Skeletal muscle tissue (tissue), 4 donors: Measurements from ENCODE around the gene CASQ1. TPM values are rescaled to one million over a fixed set of nuclear protein-coding genes. Genes with fewer than 3 reads are reported as not detected.

Experiments used
- H3K27ac ChIP-seq: one replicate; pipeline ENCODE4 v1.7.0; 2013; ENCODE audit warnings: mild to moderate bottlenecking, low read depth, low read length, inconsistent platforms
- H3K27me3 ChIP-seq, 3 donors: one replicate each; pipeline ENCODE4 v1.7.0; 2013; ENCODE audit warnings: low read length in 3 of 3; ENCODE audit not compliant: control insufficient read depth in 3 of 3, insufficient read depth in 3 of 3
- H3K36me3 ChIP-seq, 3 donors: one replicate each; pipeline ENCODE4 v1.7.0; 2013; ENCODE audit warnings: low read length in 3 of 3; ENCODE audit not compliant: control insufficient read depth in 3 of 3, insufficient read depth in 3 of 3
- H3K4me1 ChIP-seq, 3 donors: one replicate each; pipeline ENCODE4 v1.7.0; 2013; ENCODE audit warnings: low read length in 3 of 3, mild to moderate bottlenecking in 3 of 3; ENCODE audit not compliant: control insufficient read depth in 3 of 3, insufficient read depth in 3 of 3
- H3K4me3 ChIP-seq, 3 donors: one replicate each; pipeline ENCODE4 v1.7.0; 2013; ENCODE audit warnings: low read length in 3 of 3
- H3K9ac ChIP-seq, 3 donors: one replicate each; pipeline ENCODE4 v1.7.0; 2013; ENCODE audit warnings: low read length in 3 of 3, mild to moderate bottlenecking in 3 of 3, moderate library complexity in 2 of 3, low read depth in 1 of 3
- H3K9me3 ChIP-seq, 3 donors: one replicate each; pipeline ENCODE4 v1.7.0; 2013; ENCODE audit warnings: low read length in 3 of 3; ENCODE audit not compliant: control insufficient read depth in 3 of 3
- total RNA-seq: library from RNA; depleted of rRNA; stranded (reverse); fragments of >200 nt; gene quantifications from one replicate; pipeline ENCODE4 v1.2.3, GENCODE V29; 2014
- donor health status: Osteomylitis.

The CASQ1 gene
- 616 TPM for total RNA-seq

DNA sequence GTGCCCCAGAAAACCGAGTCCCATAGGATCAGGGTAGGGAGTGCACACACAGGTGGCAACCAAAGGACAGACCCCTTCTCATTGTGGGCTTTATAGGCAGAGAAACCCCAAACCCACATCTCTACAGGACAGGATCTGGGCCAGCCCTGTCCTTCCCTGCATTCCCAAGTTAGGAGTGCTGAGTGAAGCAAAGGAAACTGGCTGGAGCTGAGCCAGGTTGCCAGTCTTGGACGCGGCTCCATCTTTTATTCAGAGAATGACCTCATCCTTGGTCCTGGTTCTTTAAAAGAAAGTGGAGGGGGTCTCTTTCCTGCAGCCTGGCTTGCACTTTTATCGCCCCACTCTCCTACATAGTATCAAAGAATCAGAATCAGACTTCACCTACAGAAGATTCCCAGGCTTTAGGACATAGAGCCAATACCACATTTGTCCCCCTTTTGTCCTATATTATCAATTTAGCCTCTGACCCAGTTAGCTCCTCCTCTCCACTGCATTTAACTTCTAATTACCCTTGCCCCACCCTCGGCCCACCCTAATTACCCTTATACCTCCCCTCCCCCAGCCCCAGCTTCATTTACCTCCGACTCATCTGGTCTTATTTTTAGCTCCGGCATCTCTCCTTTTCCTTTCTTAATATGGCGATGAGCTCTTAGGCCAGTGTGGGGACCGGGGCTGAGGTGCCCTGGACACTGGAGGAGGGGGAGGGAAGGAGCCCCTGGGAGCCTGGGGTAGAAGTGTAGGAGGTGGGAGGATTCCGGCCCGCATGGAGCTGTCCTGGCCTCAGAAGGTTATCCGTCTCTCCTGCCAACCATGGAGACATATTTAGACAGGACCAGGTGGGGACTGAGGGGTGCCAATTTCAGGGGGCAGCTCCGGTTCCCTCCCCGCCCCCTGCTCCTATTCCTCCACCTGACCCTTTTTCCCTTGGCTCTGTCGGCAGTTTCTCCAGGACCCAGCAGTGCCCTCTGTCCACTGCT, at the start of gene CASQ1:
TSS of gene CASQ1 (plus strand) at position 927 of the 977 bp plus-strand sequence. CDS start 177 bp downstream, outside the sequence.
- H3K9ac ChIP-seq: peak within 1 kb of the TSS; percentile 95 to 99 (median 98)
- H3K4me1 ChIP-seq: peaks cover 38 to 62% (median 53%) of the 10 kb centered on the region in 3 donors
- peak within 1 kb of the TSS; percentile 82 to 97 (median 93) for H3K4me3 ChIP-seq
- peaks cover 14 to 26% (median 17%) of the 10 kb centered on the region in 3 donors for H3K36me3 ChIP-seq
- H3K27me3 ChIP-seq: no peaks in the 10 kb centered on the region
- H3K9me3 ChIP-seq: no peaks in the 10 kb centered on the region
- peak within 1 kb of the TSS; percentile 96 for H3K27ac ChIP-seq

DNA sequence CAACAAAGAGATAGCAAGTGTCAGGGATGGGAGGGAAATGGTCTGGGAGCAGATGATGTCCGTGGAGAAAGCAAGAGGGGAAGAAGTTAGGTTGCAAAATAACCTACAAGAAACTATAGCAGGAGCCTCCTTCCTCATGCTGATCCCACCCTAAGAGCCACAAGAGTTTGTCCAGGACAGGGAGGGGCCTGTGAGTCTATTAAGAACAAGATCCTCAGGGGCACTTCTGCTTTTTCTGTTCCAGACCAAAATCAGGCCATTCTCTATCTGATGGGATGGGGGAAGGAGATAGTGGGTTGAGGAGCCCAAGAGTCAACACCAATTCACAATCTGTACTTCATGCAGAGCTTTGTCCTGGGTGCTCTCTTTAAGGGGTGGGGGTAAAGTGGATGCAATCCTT, 46.7 kb upstream of the CASQ1 start:
- Histone ChIP-seq H3K4me3 (no peak overlapping the region), H3K27me3 (no peaks in the 10 kb centered on the region), H3K4me1 (peaks cover 4 to 15% (median 8%) of the 10 kb centered on the region in 3 donors), H3K27ac (no peak overlapping the region), H3K9me3 (no peaks in the 10 kb centered on the region), H3K9ac (no peak overlapping the region), H3K36me3 (peaks cover 34 to 41% (median 36%) of the 10 kb centered on the region in 3 donors)

DNA sequence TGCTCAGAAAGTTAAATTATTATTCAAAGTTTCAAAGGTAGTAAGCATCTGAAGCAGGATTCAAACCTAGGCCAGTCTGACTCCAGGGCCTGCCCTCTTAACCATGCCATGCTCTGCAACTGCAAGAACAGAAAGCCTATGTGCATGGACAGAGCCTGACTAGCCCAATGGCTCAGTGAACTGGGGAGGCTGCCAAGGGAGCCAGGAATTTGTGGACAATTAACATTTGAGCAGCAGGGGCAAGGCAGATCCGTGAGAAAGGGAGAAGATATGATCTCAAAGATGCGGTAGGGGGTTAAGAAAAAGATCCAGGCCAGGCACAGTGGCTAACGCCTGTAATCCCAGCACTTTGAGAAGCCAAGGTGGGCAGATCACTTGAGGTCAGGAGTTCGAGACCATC, 45.5 kb upstream of the CASQ1 start:
- peaks cover 24 to 30% (median 28%) of the 10 kb centered on the region in 3 donors for H3K36me3 ChIP-seq

DNA sequence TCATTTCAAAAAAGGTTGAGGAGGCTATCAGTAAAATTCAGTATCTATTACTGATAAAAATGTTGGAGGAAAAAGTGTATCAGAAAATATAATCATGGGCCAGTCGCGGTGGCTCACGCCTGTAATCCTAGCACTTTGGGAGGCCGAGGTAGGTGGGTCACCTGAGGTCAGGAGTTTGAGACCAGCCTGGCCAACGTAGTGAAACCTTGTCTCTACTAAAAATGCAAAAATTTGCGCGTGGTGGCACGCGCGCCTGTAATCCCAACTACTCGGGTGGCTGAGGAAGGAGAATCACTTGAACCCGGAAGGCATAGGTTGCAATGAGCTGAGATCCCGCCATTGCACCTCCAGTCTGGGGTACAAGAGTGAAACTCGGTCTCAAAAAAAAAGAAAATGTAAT, 44.3 kb upstream of the CASQ1 start:
- Histone ChIP-seq H3K4me3 (no peak overlapping the region), H3K27ac (no peak overlapping the region)

More for the DNA sequence above, 45.5 kb upstream of the CASQ1 start:
- Histone ChIP-seq H3K27me3 (no peaks in the 10 kb centered on the region), H3K9me3 (no peaks in the 10 kb centered on the region), H3K27ac (no peak overlapping the region), H3K4me1 (peaks cover 4 to 10% (median 8%) of the 10 kb centered on the region in 3 donors), H3K9ac (no peak overlapping the region), H3K4me3 (no peak overlapping the region)

DNA sequence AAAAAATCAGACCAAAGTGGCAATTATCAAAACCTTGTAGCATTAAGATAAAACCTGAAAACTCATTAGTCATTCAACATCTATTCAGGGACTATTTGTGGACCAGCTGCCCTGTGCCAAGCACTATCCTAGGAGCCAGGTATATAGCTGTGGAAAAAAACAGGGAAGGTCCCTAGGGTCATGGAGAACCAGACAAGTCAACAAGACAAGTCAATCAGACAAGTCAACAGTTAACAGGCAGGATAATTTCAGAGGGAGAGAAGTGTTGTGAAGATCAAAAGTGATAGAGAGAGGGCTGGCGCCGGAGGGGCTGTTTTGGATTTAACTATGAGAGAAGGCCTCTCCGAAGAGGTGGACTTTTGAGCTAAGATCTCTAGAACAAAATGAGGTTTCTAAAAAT, 42.3 kb upstream of the CASQ1 start:
- Histone ChIP-seq H3K27ac (peak overlapping the region; percentile 40), H3K9me3 (no peaks in the 10 kb centered on the region), H3K9ac (no peak overlapping the region), H3K4me3 (no peak overlapping the region), H3K4me1 (no peaks in the 10 kb centered on the region), H3K27me3 (no peaks in the 10 kb centered on the region), H3K36me3 (peaks cover 0 to under 1% (median under 1%) of the 10 kb centered on the region in 3 donors)

More for the DNA sequence above, 44.3 kb upstream of the CASQ1 start:
- Histone ChIP-seq H3K27me3 (no peaks in the 10 kb centered on the region), H3K9ac (no peak overlapping the region), H3K9me3 (no peaks in the 10 kb centered on the region), H3K36me3 (peaks cover 16 to 20% (median 18%) of the 10 kb centered on the region in 3 donors), H3K4me1 (peaks cover 2 to 5% (median 5%) of the 10 kb centered on the region in 3 donors)

DNA sequence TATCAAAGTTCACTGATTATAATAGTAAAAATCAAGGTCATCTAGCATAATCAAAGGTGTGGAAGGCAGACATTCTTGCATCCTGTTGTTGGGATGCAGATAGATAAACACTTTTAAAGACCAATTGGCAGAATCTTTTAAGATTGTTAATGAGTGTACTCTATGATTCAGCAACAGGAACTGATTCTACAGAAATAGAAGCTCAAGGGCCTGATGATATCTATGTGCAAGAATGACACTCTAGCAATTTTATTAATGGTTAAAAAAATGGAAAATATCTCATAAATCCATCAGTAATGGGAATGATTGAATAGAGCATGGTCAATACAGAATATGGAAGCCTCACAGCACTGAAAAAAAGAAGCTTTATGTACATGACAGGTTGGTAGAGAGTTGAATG, 41.1 kb upstream of the CASQ1 start:
- Histone ChIP-seq H3K27ac (no peak overlapping the region), H3K27me3 (no peaks in the 10 kb centered on the region), H3K36me3 (no peaks in the 10 kb centered on the region), H3K9me3 (no peaks in the 10 kb centered on the region), H3K4me1 (no peaks in the 10 kb centered on the region), H3K4me3 (no peak overlapping the region), H3K9ac (no peak overlapping the region)

DNA sequence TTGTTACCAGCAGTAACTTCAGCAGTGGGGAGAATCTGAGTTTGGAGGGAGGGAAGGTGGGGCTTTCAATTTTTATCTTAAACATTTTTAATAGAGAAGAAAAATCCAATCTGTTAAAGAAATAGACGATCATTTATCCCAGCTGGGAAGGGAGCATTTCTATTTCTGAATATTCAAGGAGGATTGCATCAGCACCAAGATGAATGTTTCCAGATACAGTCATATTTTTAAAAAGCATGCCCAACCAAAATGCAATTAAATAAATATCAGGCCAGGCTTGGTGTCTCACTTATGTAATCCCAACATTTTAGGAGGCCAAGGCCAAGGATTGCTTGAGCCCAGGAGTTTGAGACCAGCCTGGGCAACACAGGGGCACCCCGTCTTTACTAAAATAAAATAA, 40.7 kb upstream of the CASQ1 start:
- no peaks in the 10 kb centered on the region for H3K36me3 ChIP-seq
- H3K9me3 ChIP-seq: no peaks in the 10 kb centered on the region
- no peak overlapping the region for H3K27ac ChIP-seq
- H3K27me3 ChIP-seq: no peaks in the 10 kb centered on the region
- no peak overlapping the region for H3K9ac ChIP-seq
- H3K4me1 ChIP-seq: no peaks in the 10 kb centered on the region
- no peak overlapping the region for H3K4me3 ChIP-seq

DNA sequence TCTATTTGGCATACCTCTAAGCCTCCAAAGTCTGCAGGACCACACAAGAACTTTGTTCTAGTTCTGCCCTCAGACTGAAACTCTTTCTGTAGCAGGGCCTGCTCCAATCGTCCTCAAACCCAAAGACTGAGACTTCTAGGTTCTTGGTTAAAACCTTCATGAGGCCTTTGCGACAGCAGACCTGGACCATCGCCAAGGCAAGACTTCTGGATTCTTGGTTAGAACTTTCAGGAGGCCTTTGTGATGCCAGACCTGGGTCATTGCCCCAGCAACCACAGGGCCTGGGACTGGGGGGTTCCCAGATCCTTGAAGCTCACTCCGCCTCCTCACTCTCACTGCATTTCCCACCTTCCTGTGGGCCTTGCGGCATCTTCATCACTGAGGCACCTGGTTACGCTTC, 39.1 kb upstream of the CASQ1 start, which contains the start of gene ATP1A4:
TSS of gene ATP1A4 (plus strand) at position 301 of the 400 bp plus-strand sequence. CDS start 438 bp downstream, outside the sequence.
- no peaks in the 10 kb centered on the region for H3K36me3 ChIP-seq
- no peaks in the 10 kb centered on the region for H3K9me3 ChIP-seq
- no peak within 1 kb of the TSS for H3K4me3 ChIP-seq
- H3K27me3 ChIP-seq: no peaks in the 10 kb centered on the region
- no peaks in the 10 kb centered on the region for H3K4me1 ChIP-seq
- no peak within 1 kb of the TSS for H3K9ac ChIP-seq
- H3K27ac ChIP-seq: no peak within 1 kb of the TSS

DNA sequence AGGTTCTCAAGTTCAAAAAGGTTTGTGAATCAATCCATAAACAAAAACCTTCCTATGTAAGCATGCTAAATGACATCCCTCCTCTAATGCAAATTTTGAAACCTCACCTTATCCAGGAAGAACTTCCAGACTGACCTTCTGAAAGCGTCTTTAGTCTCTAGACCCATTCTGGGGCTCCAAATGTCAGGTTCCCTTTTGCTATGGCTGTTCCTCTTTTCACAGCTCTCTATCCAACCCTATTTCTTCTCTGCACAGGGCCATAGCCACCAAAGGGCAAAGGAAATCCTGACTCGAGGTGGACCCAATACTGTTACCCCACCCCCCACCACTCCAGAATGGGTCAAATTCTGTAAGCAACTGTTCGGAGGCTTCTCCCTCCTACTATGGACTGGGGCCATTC, 35.6 kb upstream of the CASQ1 start:
- no peaks in the 10 kb centered on the region for H3K4me1 ChIP-seq
- no peaks in the 10 kb centered on the region for H3K9me3 ChIP-seq
- H3K27me3 ChIP-seq: no peaks in the 10 kb centered on the region
- no peak overlapping the region for H3K4me3 ChIP-seq
- no peak overlapping the region for H3K27ac ChIP-seq
- H3K9ac ChIP-seq: no peak overlapping the region
- no peaks in the 10 kb centered on the region for H3K36me3 ChIP-seq

DNA sequence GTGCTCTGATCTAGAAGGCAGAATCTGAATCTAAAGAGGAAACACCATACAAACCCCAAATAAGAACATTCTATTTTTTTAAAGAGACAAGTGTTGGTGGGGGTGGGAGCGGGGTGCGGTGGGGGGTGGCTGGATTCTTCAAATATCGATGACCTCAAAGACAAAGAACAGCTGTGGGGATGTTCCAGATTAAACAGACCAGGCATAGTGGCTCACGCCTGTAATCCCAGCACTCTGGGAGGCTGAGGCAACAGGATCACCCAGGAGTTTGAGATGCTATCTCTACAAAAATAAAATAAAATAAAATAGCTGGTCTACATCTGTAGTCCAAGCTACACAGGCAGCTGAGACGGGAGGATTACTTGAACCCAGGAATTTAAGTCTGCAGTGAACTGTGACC, 34.0 kb upstream of the CASQ1 start:
- Histone ChIP-seq H3K27ac (no peak overlapping the region), H3K9ac (no peak overlapping the region), H3K4me3 (no peak overlapping the region), H3K9me3 (no peaks in the 10 kb centered on the region), H3K4me1 (no peaks in the 10 kb centered on the region), H3K27me3 (no peaks in the 10 kb centered on the region), H3K36me3 (no peaks in the 10 kb centered on the region)
